Measurements from ENCODE around the gene ST6GALNAC1.

DNA sequence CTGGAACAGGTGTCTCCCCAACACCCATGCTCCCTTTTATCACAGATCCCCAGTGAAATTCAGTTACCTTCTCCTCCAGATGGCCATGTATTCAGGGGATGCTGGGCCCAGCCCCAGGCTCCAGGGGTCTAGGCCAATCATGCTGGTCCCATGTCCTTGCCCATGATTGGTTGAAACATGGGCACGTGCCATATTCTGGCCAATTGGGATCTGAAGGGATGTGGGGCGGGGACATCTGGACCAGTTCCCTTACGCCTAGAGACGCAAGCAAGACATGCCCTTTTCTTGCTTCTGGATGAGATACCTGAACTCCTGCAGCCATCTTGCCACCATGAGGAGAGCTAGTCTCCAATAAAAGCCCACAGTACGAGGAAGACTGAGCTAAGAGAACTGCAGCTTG, 31.0 kb upstream of the ST6GALNAC1 start:
- TF ChIP-seq SMC3 (IDR thresholded peaks at IDR 0.05; ENCODE audit: low read length) (no peak), IRF2 (CRISPR knock-in tag; IDR thresholded peaks at IDR 0.05) (no peak)
- TF ChIP-seq, protein P1, sequence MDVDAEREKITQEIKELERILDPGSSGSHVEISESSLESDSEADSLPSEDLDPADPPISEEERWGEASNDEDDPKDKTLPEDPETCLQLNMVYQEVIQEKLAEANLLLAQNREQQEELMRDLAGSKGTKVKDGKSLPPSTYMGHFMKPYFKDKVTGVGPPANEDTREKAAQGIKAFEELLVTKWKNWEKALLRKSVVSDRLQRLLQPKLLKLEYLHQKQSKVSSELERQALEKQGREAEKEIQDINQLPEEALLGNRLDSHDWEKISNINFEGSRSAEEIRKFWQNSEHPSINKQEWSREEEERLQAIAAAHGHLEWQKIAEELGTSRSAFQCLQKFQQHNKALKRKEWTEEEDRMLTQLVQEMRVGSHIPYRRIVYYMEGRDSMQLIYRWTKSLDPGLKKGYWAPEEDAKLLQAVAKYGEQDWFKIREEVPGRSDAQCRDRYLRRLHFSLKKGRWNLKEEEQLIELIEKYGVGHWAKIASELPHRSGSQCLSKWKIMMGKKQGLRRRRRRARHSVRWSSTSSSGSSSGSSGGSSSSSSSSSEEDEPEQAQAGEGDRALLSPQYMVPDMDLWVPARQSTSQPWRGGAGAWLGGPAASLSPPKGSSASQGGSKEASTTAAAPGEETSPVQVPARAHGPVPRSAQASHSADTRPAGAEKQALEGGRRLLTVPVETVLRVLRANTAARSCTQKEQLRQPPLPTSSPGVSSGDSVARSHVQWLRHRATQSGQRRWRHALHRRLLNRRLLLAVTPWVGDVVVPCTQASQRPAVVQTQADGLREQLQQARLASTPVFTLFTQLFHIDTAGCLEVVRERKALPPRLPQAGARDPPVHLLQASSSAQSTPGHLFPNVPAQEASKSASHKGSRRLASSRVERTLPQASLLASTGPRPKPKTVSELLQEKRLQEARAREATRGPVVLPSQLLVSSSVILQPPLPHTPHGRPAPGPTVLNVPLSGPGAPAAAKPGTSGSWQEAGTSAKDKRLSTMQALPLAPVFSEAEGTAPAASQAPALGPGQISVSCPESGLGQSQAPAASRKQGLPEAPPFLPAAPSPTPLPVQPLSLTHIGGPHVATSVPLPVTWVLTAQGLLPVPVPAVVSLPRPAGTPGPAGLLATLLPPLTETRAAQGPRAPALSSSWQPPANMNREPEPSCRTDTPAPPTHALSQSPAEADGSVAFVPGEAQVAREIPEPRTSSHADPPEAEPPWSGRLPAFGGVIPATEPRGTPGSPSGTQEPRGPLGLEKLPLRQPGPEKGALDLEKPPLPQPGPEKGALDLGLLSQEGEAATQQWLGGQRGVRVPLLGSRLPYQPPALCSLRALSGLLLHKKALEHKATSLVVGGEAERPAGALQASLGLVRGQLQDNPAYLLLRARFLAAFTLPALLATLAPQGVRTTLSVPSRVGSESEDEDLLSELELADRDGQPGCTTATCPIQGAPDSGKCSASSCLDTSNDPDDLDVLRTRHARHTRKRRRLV (CRISPR knock-in tag; IDR thresholded peaks at IDR 0.05): no peak

Data from HepG2 (cell line).